Measurements from ENCODE around the gene STIM2.

DNA sequence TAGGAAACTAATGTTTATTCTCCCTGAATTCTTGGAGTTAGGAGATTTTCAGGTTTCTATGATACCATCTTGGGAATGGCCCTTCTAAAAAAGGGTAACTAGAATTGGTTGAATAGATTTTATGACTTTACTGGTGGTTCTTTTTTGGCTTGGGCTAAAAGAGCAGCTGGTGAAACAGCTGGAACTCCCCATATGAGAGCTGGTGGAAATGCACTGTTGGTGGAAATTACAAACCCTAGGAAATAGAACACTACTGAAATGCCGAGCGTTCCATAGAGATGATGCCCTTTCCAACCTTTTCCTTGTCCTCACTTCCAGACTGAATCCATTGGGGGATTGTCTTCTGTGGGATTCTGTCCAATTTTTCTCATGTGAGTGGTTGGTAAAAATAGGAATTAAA, 139.5 kb downstream of the STIM2 start:
- TF ChIP-seq POLR2A (IDR thresholded peaks at IDR 0.05) (no peak), POLR2AphosphoS5 (IDR thresholded peaks at IDR 0.05) (no peak)
- TF ChIP-seq, protein P1, sequence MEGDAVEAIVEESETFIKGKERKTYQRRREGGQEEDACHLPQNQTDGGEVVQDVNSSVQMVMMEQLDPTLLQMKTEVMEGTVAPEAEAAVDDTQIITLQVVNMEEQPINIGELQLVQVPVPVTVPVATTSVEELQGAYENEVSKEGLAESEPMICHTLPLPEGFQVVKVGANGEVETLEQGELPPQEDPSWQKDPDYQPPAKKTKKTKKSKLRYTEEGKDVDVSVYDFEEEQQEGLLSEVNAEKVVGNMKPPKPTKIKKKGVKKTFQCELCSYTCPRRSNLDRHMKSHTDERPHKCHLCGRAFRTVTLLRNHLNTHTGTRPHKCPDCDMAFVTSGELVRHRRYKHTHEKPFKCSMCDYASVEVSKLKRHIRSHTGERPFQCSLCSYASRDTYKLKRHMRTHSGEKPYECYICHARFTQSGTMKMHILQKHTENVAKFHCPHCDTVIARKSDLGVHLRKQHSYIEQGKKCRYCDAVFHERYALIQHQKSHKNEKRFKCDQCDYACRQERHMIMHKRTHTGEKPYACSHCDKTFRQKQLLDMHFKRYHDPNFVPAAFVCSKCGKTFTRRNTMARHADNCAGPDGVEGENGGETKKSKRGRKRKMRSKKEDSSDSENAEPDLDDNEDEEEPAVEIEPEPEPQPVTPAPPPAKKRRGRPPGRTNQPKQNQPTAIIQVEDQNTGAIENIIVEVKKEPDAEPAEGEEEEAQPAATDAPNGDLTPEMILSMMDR (IDR thresholded peaks at IDR 0.05) = no peak

All from prostate gland (tissue), 2 donors.